H1 (cell line): ENCODE measurements around the gene RGS16. TPM values are rescaled to one million over a fixed set of nuclear protein-coding genes. Genes with fewer than 3 reads are reported as not detected.

ENCODE experiments used
- CBX8 ChIP-seq: fragments of 300-800, 300-1000 bp; sonication (generic); IDR thresholded peaks from 2 replicates; pipeline ENCODE4 v1.7.1; 2016; ENCODE audit warnings: low read depth, low read length, borderline replicate concordance
- CHD1 ChIP-seq: IDR thresholded peaks from 2 replicates; pipeline ENCODE4 v1.6.1; 2012; ENCODE audit warnings: low read depth, low read length, improper control_type of control experiment
- RXRA ChIP-seq: IDR thresholded peaks from 2 replicates; pipeline ENCODE4 v1.6.1; 2011; ENCODE audit warnings: low read depth, mild to moderate bottlenecking, low read length, moderate library complexity; ENCODE audit not compliant: insufficient read depth
- SIN3A ChIP-seq, 2 experiments: IDR thresholded peaks in 1 of 2; conservative IDR thresholded peaks in 1 of 2; 2 replicates each; pipeline ENCODE4 v1.6.1; 2011 to 2012; ENCODE audit warnings: low read length in 2 of 2, improper control_type of control experiment in 1 of 2, low read depth in 1 of 2, mild to moderate bottlenecking in 1 of 2
- SIRT6 ChIP-seq: IDR thresholded peaks from one replicate; pipeline ENCODE4 v1.7.1; 2012; ENCODE audit warnings: low read length, inconsistent platforms
- TEAD4 ChIP-seq: IDR thresholded peaks from 2 replicates; pipeline ENCODE4 v1.6.1; 2012; ENCODE audit warnings: low read depth, low read length, inconsistent platforms, mixed read lengths
- polyA plus RNA-seq, 7 experiments: library from polyadenylated mRNA; depleted of rRNA in 3 of 7; stranded (reverse) in 5 of 7; unstranded in 2 of 7; fragments of >200 nt in 5 of 7; fragments of 200-250 nt in 2 of 7; gene quantifications; 1 replicate in 5 of 7; 2 replicates in 1 of 7; 4 replicates in 1 of 7; pipeline versions ENCODE4 v1.2.1 to v1.2.3, GENCODE V29; 2011 to 2013; ENCODE audit warnings: missing spikeins in 2 of 7, mixed read lengths in 2 of 7
- total RNA-seq: library from RNA; stranded (reverse); fragmentation: NEBNext Ultra II Directional; extraction: Animal tissue kit (Norgen Biotek cat#: 25700); gene quantifications from 2 replicates; pipeline ENCODE4 v1.2.1, GENCODE V29; 2021
- TF ChIP-seq, protein P1 (sequence below): fragments of 300-600 bp; sonication (generic); IDR thresholded peaks from 2 replicates; pipeline ENCODE4 v1.7.1; 2012; ENCODE audit warnings: low read length, moderate library complexity, mild to moderate bottlenecking, inconsistent platforms; ENCODE audit not compliant: insufficient replicate concordance

Gene RGS16
- total and polyA plus RNA-seq, 2 of the 8 experiments (the other 6 are each of a cell fraction or from before 2014, with no cell fraction given), result 5.7 to 9.8 TPM

DNA sequence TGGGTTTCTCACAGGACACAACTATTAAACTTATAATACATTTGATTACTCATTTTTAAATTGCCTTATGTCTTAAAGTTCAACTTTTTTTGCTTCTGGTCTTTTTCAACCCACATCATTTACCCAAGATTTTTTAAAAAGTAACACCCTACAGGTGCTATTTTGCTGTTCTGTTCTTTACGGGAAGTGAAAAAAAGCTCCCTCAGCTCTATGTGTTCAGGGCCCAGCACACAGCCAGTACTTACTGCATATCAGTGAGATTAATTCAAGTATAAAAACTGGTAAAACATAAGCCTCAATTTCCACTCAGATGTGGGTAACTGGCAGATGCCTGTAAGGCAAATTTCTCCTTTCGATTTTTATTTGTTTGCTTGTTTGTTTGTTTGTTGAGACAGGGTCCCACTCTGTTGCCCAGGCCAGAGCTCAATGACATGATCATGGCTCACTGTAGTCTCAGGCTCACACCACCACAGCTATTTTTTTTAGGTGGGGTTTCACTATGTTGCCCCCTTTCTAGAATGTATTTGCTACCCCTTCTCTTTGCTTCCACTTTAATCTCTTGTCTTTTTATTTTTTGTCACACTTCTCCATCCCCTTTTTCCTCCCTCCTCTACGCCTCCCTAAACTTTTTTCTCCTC is 35.4 kb downstream of the RGS16 start (continued):
- TF ChIP-seq, protein P1, sequence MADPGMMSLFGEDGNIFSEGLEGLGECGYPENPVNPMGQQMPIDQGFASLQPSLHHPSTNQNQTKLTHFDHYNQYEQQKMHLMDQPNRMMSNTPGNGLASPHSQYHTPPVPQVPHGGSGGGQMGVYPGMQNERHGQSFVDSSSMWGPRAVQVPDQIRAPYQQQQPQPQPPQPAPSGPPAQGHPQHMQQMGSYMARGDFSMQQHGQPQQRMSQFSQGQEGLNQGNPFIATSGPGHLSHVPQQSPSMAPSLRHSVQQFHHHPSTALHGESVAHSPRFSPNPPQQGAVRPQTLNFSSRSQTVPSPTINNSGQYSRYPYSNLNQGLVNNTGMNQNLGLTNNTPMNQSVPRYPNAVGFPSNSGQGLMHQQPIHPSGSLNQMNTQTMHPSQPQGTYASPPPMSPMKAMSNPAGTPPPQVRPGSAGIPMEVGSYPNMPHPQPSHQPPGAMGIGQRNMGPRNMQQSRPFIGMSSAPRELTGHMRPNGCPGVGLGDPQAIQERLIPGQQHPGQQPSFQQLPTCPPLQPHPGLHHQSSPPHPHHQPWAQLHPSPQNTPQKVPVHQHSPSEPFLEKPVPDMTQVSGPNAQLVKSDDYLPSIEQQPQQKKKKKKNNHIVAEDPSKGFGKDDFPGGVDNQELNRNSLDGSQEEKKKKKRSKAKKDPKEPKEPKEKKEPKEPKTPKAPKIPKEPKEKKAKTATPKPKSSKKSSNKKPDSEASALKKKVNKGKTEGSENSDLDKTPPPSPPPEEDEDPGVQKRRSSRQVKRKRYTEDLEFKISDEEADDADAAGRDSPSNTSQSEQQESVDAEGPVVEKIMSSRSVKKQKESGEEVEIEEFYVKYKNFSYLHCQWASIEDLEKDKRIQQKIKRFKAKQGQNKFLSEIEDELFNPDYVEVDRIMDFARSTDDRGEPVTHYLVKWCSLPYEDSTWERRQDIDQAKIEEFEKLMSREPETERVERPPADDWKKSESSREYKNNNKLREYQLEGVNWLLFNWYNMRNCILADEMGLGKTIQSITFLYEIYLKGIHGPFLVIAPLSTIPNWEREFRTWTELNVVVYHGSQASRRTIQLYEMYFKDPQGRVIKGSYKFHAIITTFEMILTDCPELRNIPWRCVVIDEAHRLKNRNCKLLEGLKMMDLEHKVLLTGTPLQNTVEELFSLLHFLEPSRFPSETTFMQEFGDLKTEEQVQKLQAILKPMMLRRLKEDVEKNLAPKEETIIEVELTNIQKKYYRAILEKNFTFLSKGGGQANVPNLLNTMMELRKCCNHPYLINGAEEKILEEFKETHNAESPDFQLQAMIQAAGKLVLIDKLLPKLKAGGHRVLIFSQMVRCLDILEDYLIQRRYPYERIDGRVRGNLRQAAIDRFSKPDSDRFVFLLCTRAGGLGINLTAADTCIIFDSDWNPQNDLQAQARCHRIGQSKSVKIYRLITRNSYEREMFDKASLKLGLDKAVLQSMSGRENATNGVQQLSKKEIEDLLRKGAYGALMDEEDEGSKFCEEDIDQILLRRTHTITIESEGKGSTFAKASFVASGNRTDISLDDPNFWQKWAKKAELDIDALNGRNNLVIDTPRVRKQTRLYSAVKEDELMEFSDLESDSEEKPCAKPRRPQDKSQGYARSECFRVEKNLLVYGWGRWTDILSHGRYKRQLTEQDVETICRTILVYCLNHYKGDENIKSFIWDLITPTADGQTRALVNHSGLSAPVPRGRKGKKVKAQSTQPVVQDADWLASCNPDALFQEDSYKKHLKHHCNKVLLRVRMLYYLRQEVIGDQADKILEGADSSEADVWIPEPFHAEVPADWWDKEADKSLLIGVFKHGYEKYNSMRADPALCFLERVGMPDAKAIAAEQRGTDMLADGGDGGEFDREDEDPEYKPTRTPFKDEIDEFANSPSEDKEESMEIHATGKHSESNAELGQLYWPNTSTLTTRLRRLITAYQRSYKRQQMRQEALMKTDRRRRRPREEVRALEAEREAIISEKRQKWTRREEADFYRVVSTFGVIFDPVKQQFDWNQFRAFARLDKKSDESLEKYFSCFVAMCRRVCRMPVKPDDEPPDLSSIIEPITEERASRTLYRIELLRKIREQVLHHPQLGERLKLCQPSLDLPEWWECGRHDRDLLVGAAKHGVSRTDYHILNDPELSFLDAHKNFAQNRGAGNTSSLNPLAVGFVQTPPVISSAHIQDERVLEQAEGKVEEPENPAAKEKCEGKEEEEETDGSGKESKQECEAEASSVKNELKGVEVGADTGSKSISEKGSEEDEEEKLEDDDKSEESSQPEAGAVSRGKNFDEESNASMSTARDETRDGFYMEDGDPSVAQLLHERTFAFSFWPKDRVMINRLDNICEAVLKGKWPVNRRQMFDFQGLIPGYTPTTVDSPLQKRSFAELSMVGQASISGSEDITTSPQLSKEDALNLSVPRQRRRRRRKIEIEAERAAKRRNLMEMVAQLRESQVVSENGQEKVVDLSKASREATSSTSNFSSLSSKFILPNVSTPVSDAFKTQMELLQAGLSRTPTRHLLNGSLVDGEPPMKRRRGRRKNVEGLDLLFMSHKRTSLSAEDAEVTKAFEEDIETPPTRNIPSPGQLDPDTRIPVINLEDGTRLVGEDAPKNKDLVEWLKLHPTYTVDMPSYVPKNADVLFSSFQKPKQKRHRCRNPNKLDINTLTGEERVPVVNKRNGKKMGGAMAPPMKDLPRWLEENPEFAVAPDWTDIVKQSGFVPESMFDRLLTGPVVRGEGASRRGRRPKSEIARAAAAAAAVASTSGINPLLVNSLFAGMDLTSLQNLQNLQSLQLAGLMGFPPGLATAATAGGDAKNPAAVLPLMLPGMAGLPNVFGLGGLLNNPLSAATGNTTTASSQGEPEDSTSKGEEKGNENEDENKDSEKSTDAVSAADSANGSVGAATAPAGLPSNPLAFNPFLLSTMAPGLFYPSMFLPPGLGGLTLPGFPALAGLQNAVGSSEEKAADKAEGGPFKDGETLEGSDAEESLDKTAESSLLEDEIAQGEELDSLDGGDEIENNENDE, result no peak
- TF ChIP-seq RXRA, result no peak
- TF ChIP-seq SIRT6, result no peak
- TF ChIP-seq CHD1, result no peak
- no peak for TF ChIP-seq CBX8
- no peak for TF ChIP-seq SIN3A (conservative IDR thresholded peaks at IDR 0.05 in 1 of 2, IDR thresholded peaks at IDR 0.05 in 1 of 2; ENCODE audit: low read depth in 1 of 2, low read length in 2 of 2)
- no peak for TF ChIP-seq TEAD4
- TF ChIP-seq, all 59 proteins: peak for 0
